ENCODE data around the gene NPNT. TPM values are rescaled to one million over a fixed set of nuclear protein-coding genes. Genes with fewer than 3 reads are reported as not detected.

NPNT gene
- total RNA-seq: not detected in 2 replicates

GRCh38 chr4:105894660-105895582 lies at the start of gene NPNT:
NPNT (plus strand) TSS chr4:105895471; CDS start chr4:105895653, 182 bp downstream.

Other genes starting within 250 kb of the NPNT start
- gene INTS12, start 186.8 kb upstream of the NPNT start, total RNA-seq: 12.1 and 15.2 TPM in 2 replicates
- 9.9 and 23.7 TPM in 2 replicates for gene GSTCD, start 186.7 kb upstream of the NPNT start, total RNA-seq

Data from subcutaneous preadipocyte (primary cell).